K562 (cell line): ENCODE data around the gene HBQ1. TPM values are rescaled to one million over a fixed set of nuclear protein-coding genes. Genes with fewer than 3 reads are reported as not detected.
A peak's percentile ranks its signal among the peaks of the same experiment; 100 is the strongest.

Experiments used
- ATAC-seq: fragments of 200-7000 bp; cut with Tn5 transposase; 3 replicates; pipeline ENCODE4 v1.9.1; 2020; ENCODE audit warnings: moderate library complexity
- BruUV-seq: library from RNA; stranded (reverse); fragments of 400-500 nt; replicated peaks from 2 replicates; lab custom pipeline; 2021; lab: Mats Ljungman, UMichigan
- CTCF ChIA-PET: fragments of 300-600 bp; formaldehyde crosslinking; extraction: SDS; loops from one replicate; lab custom pipeline; 2021; ENCODE audit warnings: low intra/inter-chr PET ratio; lab: Yijun Ruan, JAX
- POLR2A ChIA-PET: fragments of 300-600, 350-650 bp; sonication (Branson Sonifier 250); formaldehyde crosslinking; extraction: SDS; loops from one replicate; lab custom pipeline; 2021; ENCODE audit warnings: antibody characterized with exemption, inconsistent platforms; lab: Yijun Ruan, JAX
- DNase-seq, 4 experiments: peaks; one replicate each; pipeline versions ENCODE4 v3.0.0 to v3.0.0-alpha.2; 2011 to 2018; ENCODE audit warnings: low spot score in 3 of 4, mixed read lengths in 3 of 4; ENCODE audit errors: extremely low read depth in 1 of 4
- FAIRE-seq: peaks from 2 replicates; lab custom pipeline; 2011; peaks lifted over from hg19 to GRCh38; lab: Jason Lieb, UNC
- H2AFZ ChIP-seq: 2 replicates; pipeline ENCODE4 v1.6.0; 2011; ENCODE audit warnings: low read depth, low read length, control low read depth, inconsistent platforms
- H3K27ac ChIP-seq: fragments of 200-600 bp; 3 replicates; pipeline ENCODE4 v1.8.0; 2011; ENCODE audit warnings: low read depth, mild to moderate bottlenecking, control low read depth, inconsistent platforms, low read length, moderate library complexity, mixed read lengths; ENCODE audit errors: extremely low read depth
- H3K27me3 ChIP-seq, 2 experiments: fragments of 300-600 bp in 1 of 2; 2 replicates in 1 of 2; 3 replicates in 1 of 2; pipeline versions ENCODE4 v1.6.0 to v1.8.0; 2011; ENCODE audit warnings: inconsistent platforms in 2 of 2, low read length in 2 of 2, mild to moderate bottlenecking in 1 of 2, mixed read lengths in 1 of 2, moderate library complexity in 1 of 2; ENCODE audit not compliant: control insufficient read depth in 2 of 2, insufficient read depth in 2 of 2
- H3K36me3 ChIP-seq: fragments of 300-600 bp; 3 replicates; pipeline ENCODE4 v1.8.0; 2011; ENCODE audit warnings: mild to moderate bottlenecking, low read length, inconsistent platforms; ENCODE audit not compliant: control insufficient read depth, insufficient read depth
- H3K4me1 ChIP-seq, 2 experiments: fragments of 200-600 bp in 1 of 2; replicated peaks in 1 of 2; 2 replicates in 1 of 2; 3 replicates in 1 of 2; pipeline versions ENCODE4 v1.5.1 to v1.8.0; 2011; ENCODE audit warnings: inconsistent platforms in 2 of 2, low read length in 2 of 2, mild to moderate bottlenecking in 1 of 2, mixed read lengths in 1 of 2, moderate library complexity in 1 of 2; ENCODE audit not compliant: control insufficient read depth in 2 of 2, insufficient read depth in 2 of 2
- H3K4me2 ChIP-seq: 2 replicates; pipeline ENCODE4 v1.6.1; 2011; ENCODE audit warnings: low read length, control low read depth, inconsistent platforms, mixed read lengths; ENCODE audit not compliant: insufficient read depth
- H3K4me3 ChIP-seq: fragments of 200-600 bp; sonication (generic), shearing (Covaris generic); 2 replicates; pipeline ENCODE4 v1.5.1; 2016; ENCODE audit warnings: control low read depth, inconsistent platforms
- H3K79me2 ChIP-seq: fragments of 200-600 bp; 3 replicates; pipeline ENCODE4 v1.8.0; 2011; ENCODE audit warnings: low read length, inconsistent platforms; ENCODE audit not compliant: control insufficient read depth, insufficient read depth
- H3K9ac ChIP-seq, 2 experiments: 2 replicates each; pipeline versions ENCODE4 v1.6.0 to v1.6.1; 2011; ENCODE audit warnings: low read depth in 2 of 2, low read length in 2 of 2, control low read depth in 1 of 2, inconsistent platforms in 1 of 2, mild to moderate bottlenecking in 1 of 2, mixed read lengths in 1 of 2; ENCODE audit not compliant: insufficient read depth in 1 of 2
- H3K9me1 ChIP-seq: one replicate; pipeline ENCODE4 v1.6.0; 2011; ENCODE audit warnings: inconsistent platforms, mild to moderate bottlenecking, low read length, moderate library complexity; ENCODE audit not compliant: control insufficient read depth, insufficient read depth
- H3K9me3 ChIP-seq: replicated peaks from 2 replicates; pipeline ENCODE4 v1.5.1; 2011; ENCODE audit warnings: low read depth, low read length, inconsistent platforms; ENCODE audit not compliant: control insufficient read depth, insufficient read depth
- H4K20me1 ChIP-seq: replicated peaks from 2 replicates; pipeline ENCODE4 v1.6.1; 2011; ENCODE audit warnings: low read length, inconsistent platforms, mixed read lengths; ENCODE audit not compliant: control insufficient read depth, insufficient read depth
- CBFA2T3 ChIP-seq: fragments of 450-650 bp; IDR thresholded peaks from 2 replicates; pipeline ENCODE4 v1.6.1; 2017
- DACH1 ChIP-seq: fragments of 450-650 bp; IDR thresholded peaks from 2 replicates; pipeline ENCODE4 v1.6.1; 2018; ENCODE audit not compliant: partially characterized antibody
- MYNN ChIP-seq, 2 experiments: sonication (generic); formaldehyde crosslinking in 1 of 2; IDR thresholded peaks; 2 replicates each; pipeline versions ENCODE4 v1.5.0 to v1.6.1; 2016 to 2020; ENCODE audit warnings: antibody characterized with exemption in 1 of 2, missing genetic modification reagents in 1 of 2
- NRF1 ChIP-seq, 2 experiments: fragments of 450-650 bp; IDR thresholded peaks in 1 of 2; conservative IDR thresholded peaks in 1 of 2; 2 replicates each; pipeline ENCODE4 v1.6.1; 2014; ENCODE audit warnings: mild to moderate bottlenecking in 2 of 2
- PRDM10 ChIP-seq: fragments of 450-650 bp; IDR thresholded peaks from 2 replicates; pipeline ENCODE4 v1.6.1; 2018; ENCODE audit not compliant: partially characterized antibody
- ZNF717 ChIP-seq: fragments of 250-450 bp; sonication (Bioruptor Pico); IDR thresholded peaks from 2 replicates; pipeline ENCODE4 v1.5.0; 2021
- WGBS: fragments of 100-300 bp; shearing (Covaris generic); methylation state at CpG from one replicate; pipeline ENCODE4 v1.1.6; 2016; ENCODE audit warnings: low coverage, mixed read lengths; ENCODE audit not compliant: insufficient coverage; ENCODE audit errors: missing lambda C conversion rate; 5-methylcytosine and 5-hydroxymethylcytosine counted together
- in situ Hi-C: fragments of 300-500 bp; cut with MboI; formaldehyde crosslinking; loops from 4 replicates; pipeline ENCODE4 v1.15.0; 2018; ENCODE audit warnings: inconsistent platforms, mixed read lengths
- intact Hi-C: fragments of 100-400 bp; cut with micrococcal nuclease; formaldehyde crosslinking; loops from 2 replicates; pipeline ENCODE4 v1.14.2; 2022
- polyA plus RNA-seq, 8 experiments: library from polyadenylated mRNA; depleted of rRNA in 4 of 8; stranded (reverse) in 5 of 8; unstranded in 3 of 8; fragments of >200 nt; fragmentation: Nextera tagmentation in 2 of 8; fragmentation: Illumina TruSeq in 1 of 8; extraction: Ambion mirVana in 2 of 8; extraction: Trizol in 1 of 8; gene quantifications; 2 replicates each; pipeline versions ENCODE4 v1.2.1 to v1.2.3, GENCODE V29; 2011 to 2014; ENCODE audit warnings: inconsistent platforms in 1 of 8, missing spikeins in 1 of 8
- total RNA-seq, 7 experiments: library from RNA; depleted of rRNA in 6 of 7; stranded (reverse); fragments of >200 nt in 6 of 7; fragmentation: Illumina TruSeq in 2 of 7; extraction: Trizol in 2 of 7; gene quantifications; 2 replicates each; pipeline versions ENCODE4 v1.2.1 to v1.2.3, GENCODE V29; 2011 to 2021; ENCODE audit warnings: low replicate concordance in 1 of 7

Gene HBQ1
- total and polyA plus RNA-seq, 9 of the 15 experiments (the other 6 are each of a cell fraction or from before 2014, with no cell fraction given) = 2.3 to 190 (median 19.8) TPM

- peak; percentile 79 for TF ChIP-seq PRDM10
- peak; percentile 63 for TF ChIP-seq DACH1
- no peak for TF ChIP-seq ZNF717 (CRISPR knock-in tag)
- peak; percentile 98 for TF ChIP-seq CBFA2T3
- TF ChIP-seq NRF1 (conservative IDR thresholded peaks at IDR 0.05 in 1 of 2, IDR thresholded peaks at IDR 0.05 in 1 of 2) = 0 out of 4 replicates have a peak, but pooled peaks of 1 of the 2 experiments have one; percentile 5
- peak; percentile 89 for TF ChIP-seq MYNN (IDR thresholded peaks at IDR 0.05)
- TF ChIP-seq MYNN (CRISPR knock-in tag; IDR thresholded peaks at IDR 0.05) = no peak
Observed at GRCh38 chr16:143047-143446, 37.2 kb upstream of the HBQ1 start (continued).

GRCh38 chr16:143456-143855 lies 36.8 kb upstream of the HBQ1 start:
- no peaks in the 10 kb centered on the region for H3K36me3 ChIP-seq
- no peaks in the 10 kb centered on the region for H3K27me3 ChIP-seq
- in situ Hi-C loops = no loop called here
- no peaks in the 10 kb centered on the region for H3K9me1 ChIP-seq
- no peak overlapping the region for H3K4me3 ChIP-seq
- intact Hi-C loops = loop anchor here (2.0 kb wide), 1 partner anchor 35 kb away; no protein-coding TSS in a partner anchor
- FAIRE-seq = no peak
- CTCF ChIA-PET = no interaction called here
- peak in 1 of 4 experiments; percentile 27 for DNase-seq
- H3K4me2 ChIP-seq = peak overlapping the region; percentile 71
- H4K20me1 ChIP-seq = no peaks in the 10 kb centered on the region
- H2AFZ ChIP-seq = peak overlapping the region; percentile 52
- BruUV-seq = no TSS peak
- no peaks in the 10 kb centered on the region for H3K9me3 ChIP-seq
- peaks cover 38 to 53% of the 10 kb centered on the region in 2 experiments for H3K4me1 ChIP-seq
- peak overlapping the region; percentile 81 for H3K27ac ChIP-seq
- 7% methylated on average over 6 of the region's 6 CpGs for WGBS
- POLR2A ChIA-PET = interaction anchor here (0.5 to 1.6 kb wide), 7 partner anchors 8 to 1014 kb away, joined by 3 to 4 read pairs (median 3); no protein-coding TSS in a partner anchor
- H3K9ac ChIP-seq = peak overlapping the region; percentile 56 to 86
- ATAC-seq = peak; percentile 25
- peaks cover 4% of the 10 kb centered on the region; the same call in 2 of the 3 replicates for H3K79me2 ChIP-seq
